HepG2 (cell line): ENCODE data around the gene ZMIZ1. TPM values are rescaled to one million over a fixed set of nuclear protein-coding genes. Genes with fewer than 3 reads are reported as not detected.

Source experiments
- ATAC-seq: fragments of 200-7000 bp; cut with Tn5 transposase; 3 replicates; pipeline ENCODE4 v1.9.1; 2020; ENCODE audit warnings: mild to moderate bottlenecking, moderate library complexity
- BruUV-seq: library from RNA; stranded (reverse); fragments of 400-500 nt; replicated peaks from 2 replicates; lab custom pipeline; 2021; lab: Mats Ljungman, UMichigan
- CTCF ChIA-PET: fragments of 300-600 bp; formaldehyde crosslinking; extraction: SDS; loops from one replicate; lab custom pipeline; 2021; ENCODE audit warnings: low total read pairs, inconsistent platforms, low intra/inter-chr PET ratio; lab: Yijun Ruan, JAX
- POLR2A ChIA-PET: fragments of 350-600 bp; sonication (Branson Sonifier 250); formaldehyde crosslinking; loops from one replicate; lab custom pipeline; 2020; ENCODE audit warnings: antibody characterized with exemption, inconsistent platforms; lab: Yijun Ruan, JAX
- DNase-seq: peaks from one replicate; pipeline ENCODE4 v3.0.0-alpha.2; 2015; ENCODE audit warnings: low spot score
- FAIRE-seq: peaks from 3 replicates; lab custom pipeline; 2011; peaks lifted over from hg19 to GRCh38; lab: Jason Lieb, UNC
- H2AFZ ChIP-seq: one replicate; pipeline ENCODE4 v1.6.1; 2011; ENCODE audit warnings: low read length, inconsistent platforms
- H3K27ac ChIP-seq: fragments of 300-600 bp; 3 replicates; pipeline ENCODE4 v1.8.0; 2011; ENCODE audit warnings: mixed run types, mild to moderate bottlenecking, mixed read lengths, low read length, inconsistent platforms; ENCODE audit not compliant: insufficient read depth; ENCODE audit errors: extremely low read length
- H3K27me3 ChIP-seq, 2 experiments: fragments of 200-600 bp in 1 of 2; 2 replicates in 1 of 2; 3 replicates in 1 of 2; pipeline versions ENCODE4 v1.6.0 to v1.8.0; 2011; ENCODE audit warnings: low read length in 2 of 2, mild to moderate bottlenecking in 2 of 2, moderate library complexity in 2 of 2, inconsistent platforms in 1 of 2; ENCODE audit not compliant: insufficient read depth in 2 of 2, control insufficient read depth in 1 of 2
- H3K36me3 ChIP-seq, 2 experiments: fragments of 200-600 bp in 1 of 2; replicated peaks in 1 of 2; 2 replicates in 1 of 2; 3 replicates in 1 of 2; pipeline versions ENCODE4 v1.5.1 to v1.8.0; 2011; ENCODE audit warnings: low read length in 2 of 2, inconsistent platforms in 1 of 2; ENCODE audit not compliant: insufficient read depth in 2 of 2, control insufficient read depth in 1 of 2
- H3K4me1 ChIP-seq: 2 replicates; pipeline ENCODE4 v1.5.1; 2012; ENCODE audit warnings: low read length, inconsistent platforms; ENCODE audit not compliant: insufficient read depth
- H3K4me2 ChIP-seq: 2 replicates; pipeline ENCODE4 v1.6.0; 2011; ENCODE audit warnings: low read depth, low read length, inconsistent platforms
- H3K4me3 ChIP-seq, 3 experiments: fragments of 200-600 bp in 1 of 3; sonication (generic), shearing (Covaris generic) in 1 of 3; replicated peaks in 1 of 3; 2 replicates each; pipeline ENCODE4 v1.5.1; 2011 to 2016; ENCODE audit warnings: low read length in 3 of 3, inconsistent platforms in 2 of 3, low read depth in 2 of 3, mild to moderate bottlenecking in 2 of 3, control low read depth in 1 of 3, mixed read lengths in 1 of 3; ENCODE audit not compliant: insufficient read depth in 1 of 3
- H3K79me2 ChIP-seq: one replicate; pipeline ENCODE4 v1.6.1; 2011; ENCODE audit warnings: low read length, inconsistent platforms; ENCODE audit not compliant: insufficient read depth
- H3K9ac ChIP-seq: 2 replicates; pipeline ENCODE4 v1.6.0; 2011; ENCODE audit warnings: mild to moderate bottlenecking, low read depth, low read length, inconsistent platforms; ENCODE audit not compliant: insufficient read depth
- H3K9me3 ChIP-seq: 2 replicates; pipeline ENCODE4 v1.5.1; 2012; ENCODE audit warnings: mild to moderate bottlenecking, low read length
- H4K20me1 ChIP-seq: 2 replicates; pipeline ENCODE4 v1.6.0; 2011; ENCODE audit warnings: inconsistent platforms, mild to moderate bottlenecking, low read length, moderate library complexity; ENCODE audit not compliant: insufficient read depth
- ATF7 ChIP-seq, 2 experiments: fragments of 450-650 bp in 1 of 2; sonication (generic) in 1 of 2; formaldehyde crosslinking in 1 of 2; IDR thresholded peaks; 2 replicates each; pipeline versions ENCODE4 v1.4.0 to v1.6.1; 2016 to 2020; ENCODE audit warnings: antibody characterized with exemption in 1 of 2, mild to moderate bottlenecking in 1 of 2, missing genetic modification reagents in 1 of 2
- RBM22 ChIP-seq: fragments of 200-400 bp; formaldehyde crosslinking; optimal IDR thresholded peaks from 2 replicates; pipeline ENCODE3; 2017; ENCODE audit warnings: mild to moderate bottlenecking, low read length, moderate library complexity
- SMAD3 ChIP-seq: sonication (generic); formaldehyde crosslinking; IDR thresholded peaks from 2 replicates; pipeline ENCODE4 v1.4.0; 2020; ENCODE audit warnings: missing genetic modification reagents
- TAF1 ChIP-seq: sonication (generic); formaldehyde crosslinking; IDR thresholded peaks from 2 replicates; pipeline ENCODE4 v1.4.0; 2020; ENCODE audit warnings: missing genetic modification reagents
- THAP11 ChIP-seq: IDR thresholded peaks from 2 replicates; pipeline ENCODE4 v1.6.1; 2016; ENCODE audit warnings: missing biosample characterization, missing genetic modification reagents
- ZMYM3 ChIP-seq: sonication (generic); formaldehyde crosslinking; IDR thresholded peaks from 2 replicates; pipeline ENCODE4 v1.5.1; 2020; ENCODE audit warnings: mild to moderate bottlenecking, missing genetic modification reagents
- ZNF460 ChIP-seq: sonication (generic); formaldehyde crosslinking; IDR thresholded peaks from 2 replicates; pipeline ENCODE4 v1.5.1; 2020; ENCODE audit warnings: missing genetic modification reagents, mild to moderate bottlenecking, borderline replicate concordance
- ZNF484 ChIP-seq: sonication (generic); formaldehyde crosslinking; IDR thresholded peaks from 2 replicates; pipeline ENCODE4 v1.5.1; 2020; ENCODE audit warnings: mild to moderate bottlenecking, low read depth, missing genetic modification reagents, borderline replicate concordance
- ZNF607 ChIP-seq: sonication (generic); formaldehyde crosslinking; IDR thresholded peaks from 2 replicates; pipeline ENCODE4 v1.5.1; 2020; ENCODE audit warnings: missing genetic modification reagents, mild to moderate bottlenecking, borderline replicate concordance
- WGBS: methylation state at CpG from one replicate; pipeline ENCODE4 v1.1.6; 2017; ENCODE audit warnings: low lambda C conversion rate; 5-methylcytosine and 5-hydroxymethylcytosine counted together
- in situ Hi-C: cut with HindIII; loops from 2 replicates; pipeline ENCODE4 v1.10.0; 2017; ENCODE audit warnings: low pct_unique_long_range_greater_than_20kb; ENCODE audit not compliant: extremely low pct_ligation_motif_present
- intact Hi-C: fragments of 100-400 bp; cut with micrococcal nuclease; formaldehyde crosslinking; loops from one replicate; pipeline ENCODE4 v1.10.0; 2022; ENCODE audit not compliant: unreplicated experiment
- polyA plus RNA-seq, 8 experiments: library from polyadenylated mRNA; depleted of rRNA in 3 of 8; stranded (reverse) in 7 of 8; unstranded in 1 of 8; fragments of >200 nt; fragmentation: Illumina TruSeq in 4 of 8; extraction: Trizol in 4 of 8; gene quantifications; 2 replicates each; pipeline versions ENCODE4 v1.2.1 to v1.2.3, GENCODE V29; 2011 to 2016; ENCODE audit warnings: low read depth in 4 of 8, missing spikeins in 1 of 8, mixed read lengths in 1 of 8; ENCODE audit not compliant: insufficient read depth in 1 of 8
- total RNA-seq, 5 experiments: library from RNA; depleted of rRNA; stranded (reverse); fragments of >200 nt; fragmentation: Illumina TruSeq; extraction: Trizol; gene quantifications; 2 replicates each; pipeline ENCODE4 v1.2.3, GENCODE V29; 2016; ENCODE audit warnings: low read depth in 1 of 5
- TF ChIP-seq, protein P1 (sequence below): sonication (generic); formaldehyde crosslinking; IDR thresholded peaks from 2 replicates; pipeline ENCODE4 v1.8.0; 2022; ENCODE audit warnings: mild to moderate bottlenecking, missing genetic modification reagents; ENCODE audit not compliant: insufficient replicate concordance
- TF ChIP-seq, protein P2 (sequence below): sonication (generic); formaldehyde crosslinking; IDR thresholded peaks from 2 replicates; pipeline ENCODE4 v1.5.1; 2020; ENCODE audit warnings: mild to moderate bottlenecking, missing genetic modification reagents, moderate library complexity

ZMIZ1 gene
- total and polyA plus RNA-seq, 2 of the 13 experiments (the other 11 are each of a cell fraction or from before 2014, with no cell fraction given) = 5.3 to 10.2 TPM

DNA sequence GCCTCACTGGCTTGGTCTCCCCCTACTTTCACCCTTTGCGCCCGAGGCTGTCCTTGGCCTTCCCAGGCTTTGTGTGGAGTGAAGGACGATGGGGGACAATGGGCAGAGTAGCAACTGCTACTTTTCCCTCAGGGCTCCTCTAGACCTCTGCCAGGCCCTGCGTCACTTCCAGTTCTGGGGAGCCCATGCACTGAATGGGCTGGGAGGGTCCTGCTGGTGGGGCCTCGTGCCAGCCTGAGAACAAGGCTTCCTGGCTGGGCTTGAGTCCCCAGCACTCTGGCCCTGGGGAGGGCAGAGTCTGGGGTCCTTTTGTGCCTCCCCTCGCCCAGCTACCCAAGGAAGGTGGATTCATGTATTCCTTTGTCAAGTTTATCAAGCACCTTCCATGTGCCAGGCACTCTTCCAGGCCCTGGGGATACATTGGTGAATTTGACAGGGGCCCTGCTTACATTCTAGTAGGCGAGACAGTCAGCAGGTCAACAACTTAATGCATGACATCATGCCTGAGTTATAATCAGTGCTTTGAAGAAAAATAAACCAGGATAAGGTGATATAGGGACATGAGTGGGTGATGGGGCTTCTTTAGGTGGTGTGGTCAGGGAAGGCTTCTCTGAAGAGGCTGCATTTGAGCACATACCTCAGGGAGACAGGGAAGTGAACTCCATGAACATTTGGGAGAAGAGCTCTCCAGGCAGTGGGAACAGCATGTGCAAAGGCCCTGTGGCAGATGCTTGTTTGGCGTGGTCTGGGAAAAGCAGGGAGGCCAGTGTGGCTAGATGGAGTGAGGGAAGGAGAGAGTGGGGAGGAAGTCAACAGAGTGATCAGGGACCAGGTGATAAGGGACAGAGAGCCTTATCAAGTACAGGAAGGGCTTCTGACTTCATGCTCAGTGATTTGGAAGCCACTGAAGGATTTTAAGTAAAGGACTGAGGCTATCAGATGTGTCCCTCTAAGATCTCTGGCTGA is 14.1 kb downstream of the ZMIZ1 start:
- Histone ChIP-seq H3K9me3 (no peaks in the 10 kb centered on the region), H3K36me3 (peaks cover 6 to 36% of the 10 kb centered on the region in 2 experiments; a peak in 4 of 5 replicates), H3K9ac (peak overlapping the region; percentile 64), H2AFZ (no peak overlapping the region), H3K27me3 (no peaks in the 10 kb centered on the region), H3K4me2 (peak overlapping the region; percentile 63; the same call in 1 of the 2 replicates), H3K79me2 (peaks cover 99% of the 10 kb centered on the region), H3K4me3 (no peak overlapping the region; a peak in 1 of 6 replicates), H4K20me1 (peaks cover 92% of the 10 kb centered on the region), H3K27ac (peak overlapping the region; percentile 84), H3K4me1 (peaks cover 100% of the 10 kb centered on the region)
- DNase-seq (no peak), FAIRE-seq (no peak)
- intact Hi-C loops = no loop called here
- ChIA-PET POLR2A (interaction anchor here (1.2 to 3.0 kb wide), 2 partner anchors 110 to 112 kb away, joined by 3 to 7 read pairs; no protein-coding TSS in a partner anchor), CTCF (no interaction called here)
- in situ Hi-C loops = loop anchor here (25.0 kb wide), 1 partner anchor 104 kb away; no protein-coding TSS in a partner anchor
- 94% methylated on average over 5 of the region's 8 CpGs for WGBS
- no TSS peak for BruUV-seq
- TF ChIP-seq SMAD3 (CRISPR knock-in tag) (no peak), ZNF484 (CRISPR knock-in tag) (no peak), THAP11 (CRISPR knock-in tag) (0 out of 2 replicates have a peak, but pooled peaks have one; percentile 9), ATF7 (IDR thresholded peaks at IDR 0.05) (peak; percentile 79), ATF7 (CRISPR knock-in tag; IDR thresholded peaks at IDR 0.05) (no peak), ZNF607 (no peak), ZMYM3 (CRISPR knock-in tag) (peak; percentile 71), TAF1 (0 out of 2 replicates have a peak, but pooled peaks have one; percentile 5), ZNF460 (CRISPR knock-in tag) (no peak), RBM22 (peak; percentile 71)
- TF ChIP-seq, protein P1, sequence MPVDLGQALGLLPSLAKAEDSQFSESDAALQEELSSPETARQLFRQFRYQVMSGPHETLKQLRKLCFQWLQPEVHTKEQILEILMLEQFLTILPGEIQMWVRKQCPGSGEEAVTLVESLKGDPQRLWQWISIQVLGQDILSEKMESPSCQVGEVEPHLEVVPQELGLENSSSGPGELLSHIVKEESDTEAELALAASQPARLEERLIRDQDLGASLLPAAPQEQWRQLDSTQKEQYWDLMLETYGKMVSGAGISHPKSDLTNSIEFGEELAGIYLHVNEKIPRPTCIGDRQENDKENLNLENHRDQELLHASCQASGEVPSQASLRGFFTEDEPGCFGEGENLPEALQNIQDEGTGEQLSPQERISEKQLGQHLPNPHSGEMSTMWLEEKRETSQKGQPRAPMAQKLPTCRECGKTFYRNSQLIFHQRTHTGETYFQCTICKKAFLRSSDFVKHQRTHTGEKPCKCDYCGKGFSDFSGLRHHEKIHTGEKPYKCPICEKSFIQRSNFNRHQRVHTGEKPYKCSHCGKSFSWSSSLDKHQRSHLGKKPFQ (CRISPR knock-in tag) = no peak
- TF ChIP-seq, protein P2, sequence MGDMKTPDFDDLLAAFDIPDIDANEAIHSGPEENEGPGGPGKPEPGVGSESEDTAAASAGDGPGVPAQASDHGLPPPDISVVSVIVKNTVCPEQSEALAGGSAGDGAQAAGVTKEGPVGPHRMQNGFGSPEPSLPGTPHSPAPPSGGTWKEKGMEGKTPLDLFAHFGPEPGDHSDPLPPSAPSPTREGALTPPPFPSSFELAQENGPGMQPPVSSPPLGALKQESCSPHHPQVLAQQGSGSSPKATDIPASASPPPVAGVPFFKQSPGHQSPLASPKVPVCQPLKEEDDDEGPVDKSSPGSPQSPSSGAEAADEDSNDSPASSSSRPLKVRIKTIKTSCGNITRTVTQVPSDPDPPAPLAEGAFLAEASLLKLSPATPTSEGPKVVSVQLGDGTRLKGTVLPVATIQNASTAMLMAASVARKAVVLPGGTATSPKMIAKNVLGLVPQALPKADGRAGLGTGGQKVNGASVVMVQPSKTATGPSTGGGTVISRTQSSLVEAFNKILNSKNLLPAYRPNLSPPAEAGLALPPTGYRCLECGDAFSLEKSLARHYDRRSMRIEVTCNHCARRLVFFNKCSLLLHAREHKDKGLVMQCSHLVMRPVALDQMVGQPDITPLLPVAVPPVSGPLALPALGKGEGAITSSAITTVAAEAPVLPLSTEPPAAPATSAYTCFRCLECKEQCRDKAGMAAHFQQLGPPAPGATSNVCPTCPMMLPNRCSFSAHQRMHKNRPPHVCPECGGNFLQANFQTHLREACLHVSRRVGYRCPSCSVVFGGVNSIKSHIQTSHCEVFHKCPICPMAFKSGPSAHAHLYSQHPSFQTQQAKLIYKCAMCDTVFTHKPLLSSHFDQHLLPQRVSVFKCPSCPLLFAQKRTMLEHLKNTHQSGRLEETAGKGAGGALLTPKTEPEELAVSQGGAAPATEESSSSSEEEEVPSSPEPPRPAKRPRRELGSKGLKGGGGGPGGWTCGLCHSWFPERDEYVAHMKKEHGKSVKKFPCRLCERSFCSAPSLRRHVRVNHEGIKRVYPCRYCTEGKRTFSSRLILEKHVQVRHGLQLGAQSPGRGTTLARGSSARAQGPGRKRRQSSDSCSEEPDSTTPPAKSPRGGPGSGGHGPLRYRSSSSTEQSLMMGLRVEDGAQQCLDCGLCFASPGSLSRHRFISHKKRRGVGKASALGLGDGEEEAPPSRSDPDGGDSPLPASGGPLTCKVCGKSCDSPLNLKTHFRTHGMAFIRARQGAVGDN (CRISPR knock-in tag) = peak; percentile 20; the same call in 1 of the 2 replicates
- TF ChIP-seq, all 625 proteins: peak for 6
- ATAC-seq = no peak
